Hypothalamus (tissue), 51 donors: ENCODE measurements around the gene FAM83B.
"Not testable (repeated sequence)": the region's sequence is repeated elsewhere in the genome, so short reads cannot be mapped to it uniquely, and the experiment has no call there.

Experiments used
- DNase-seq, 51 donors: peaks; one replicate each; lab custom pipeline; 2025; lab: John Stamatoyannopoulos, UW

FAM83B gene

GRCh38 chr6:54959820-54960219 is 113.2 kb downstream of the FAM83B start:
- no peak for DNase-seq

- not testable (repeated sequence) for DNase-seq
These were observed 114.8 kb downstream of the FAM83B start for GRCh38 chr6:54961372-54961771.

DNA sequence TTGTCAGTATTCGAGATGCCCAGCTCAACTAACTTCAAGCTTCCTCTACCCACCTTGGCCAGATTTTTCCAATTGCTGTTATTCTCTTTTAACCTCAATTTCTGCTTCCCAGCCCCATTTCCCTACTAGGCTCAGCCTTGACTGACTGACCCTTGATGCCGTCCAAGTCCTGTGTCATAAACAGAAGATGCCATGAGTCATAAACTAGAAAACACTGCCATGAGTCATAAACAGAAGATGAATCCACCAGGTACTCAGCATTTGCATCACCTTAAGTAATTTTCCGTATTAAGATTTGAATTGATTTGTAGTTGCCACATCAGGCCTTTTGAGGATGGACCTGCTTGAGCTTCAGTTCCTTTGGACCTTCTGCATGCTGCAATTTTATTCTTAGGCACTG is 123.8 kb downstream of the FAM83B start:
- no peak for DNase-seq

GRCh38 chr6:54971825-54972224 is 125.3 kb downstream of the FAM83B start:
- no peak for DNase-seq

- not testable (repeated sequence) for DNase-seq
These were observed 132.6 kb downstream of the FAM83B start for GRCh38 chr6:54979161-54979560.

GRCh38 chr6:54980511-54981275 is 134.1 kb downstream of the FAM83B start:
- no peak for DNase-seq

- DNase-seq: no peak
These were observed 134.7 kb downstream of the FAM83B start for GRCh38 chr6:54981276-54981609.

DNA sequence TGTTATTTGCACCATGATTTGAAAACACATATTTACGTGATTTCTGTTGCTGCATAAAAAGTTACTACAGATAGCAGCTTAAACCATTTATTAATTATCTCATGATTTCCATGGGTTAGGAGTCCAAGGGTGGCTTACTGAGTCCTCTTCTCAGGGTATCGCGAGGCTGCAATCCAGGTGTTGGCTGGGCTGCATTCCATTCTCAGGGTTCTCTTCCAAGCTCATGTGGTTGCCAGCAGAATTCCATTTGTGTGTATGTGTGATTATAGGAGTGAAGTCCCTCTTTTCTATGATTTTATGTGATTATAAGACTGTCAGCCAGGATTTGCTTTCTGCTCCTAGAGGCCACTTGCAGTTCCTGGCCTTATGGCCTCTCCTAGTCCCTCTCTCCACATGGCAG is 135.1 kb downstream of the FAM83B start:
- DNase-seq: no peak

DNA sequence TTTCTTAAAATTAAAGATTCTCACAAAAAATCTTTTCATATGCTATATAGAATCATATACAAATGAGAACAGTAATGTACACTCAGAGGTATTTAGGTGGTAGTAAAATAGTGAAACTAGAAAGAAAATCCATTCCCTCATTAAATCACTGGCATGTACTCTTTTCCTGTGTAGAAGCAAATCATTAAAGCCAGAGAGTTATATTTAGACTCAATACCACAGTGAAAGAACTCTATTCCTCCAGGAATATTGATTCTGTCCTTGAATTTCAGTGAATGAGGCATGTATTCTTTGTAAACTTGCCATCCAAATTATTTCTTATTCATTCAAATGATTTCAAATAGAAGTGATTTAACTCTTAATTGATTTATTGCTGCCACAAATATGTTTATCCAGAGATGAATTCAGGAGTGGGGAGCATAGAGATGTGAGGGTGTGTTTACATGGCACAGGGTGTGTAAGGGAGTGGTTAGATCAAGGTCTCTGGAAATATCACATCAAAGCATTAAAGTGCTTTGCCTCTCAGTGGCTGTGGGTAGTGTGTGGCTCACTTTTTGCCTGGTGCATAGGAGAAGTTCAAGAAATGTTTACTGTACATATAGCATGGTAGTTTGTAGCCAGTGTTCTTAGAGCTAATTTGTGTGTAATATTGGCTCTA is 141.2 kb downstream of the FAM83B start:
- no peak for DNase-seq

- DNase-seq: no peak
These were observed 142.0 kb downstream of the FAM83B start for GRCh38 chr6:54988576-54988975.

DNA sequence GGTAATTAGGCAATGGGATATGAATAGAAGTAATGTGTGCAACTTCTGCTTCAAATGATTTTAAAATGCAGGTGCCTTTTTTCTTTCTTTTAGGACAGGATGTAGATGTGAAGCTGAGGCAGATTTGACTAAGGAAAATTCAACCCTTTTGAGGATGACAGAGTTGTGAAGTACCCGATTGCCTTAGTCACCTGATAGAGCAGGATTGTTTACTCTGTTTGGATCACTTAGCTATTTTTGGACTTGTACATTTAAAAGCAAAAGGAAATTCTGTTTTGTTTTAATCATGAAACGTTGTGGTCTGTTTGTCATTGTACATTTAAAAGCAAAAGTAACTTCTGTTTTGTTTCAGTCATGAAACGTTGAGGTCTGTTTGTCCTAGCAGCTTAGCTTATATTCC is 143.4 kb downstream of the FAM83B start:
- DNase-seq: no peak
